GM19452 (cell line): ENCODE data around the gene DUSP1.

Experiments
- ATAC-seq: cut with Tn5 transposase; IDR thresholded peaks from one replicate; pipeline ENCODE4 v1.9.1; 2021; ENCODE audit not compliant: unreplicated experiment

DUSP1 gene

DNA sequence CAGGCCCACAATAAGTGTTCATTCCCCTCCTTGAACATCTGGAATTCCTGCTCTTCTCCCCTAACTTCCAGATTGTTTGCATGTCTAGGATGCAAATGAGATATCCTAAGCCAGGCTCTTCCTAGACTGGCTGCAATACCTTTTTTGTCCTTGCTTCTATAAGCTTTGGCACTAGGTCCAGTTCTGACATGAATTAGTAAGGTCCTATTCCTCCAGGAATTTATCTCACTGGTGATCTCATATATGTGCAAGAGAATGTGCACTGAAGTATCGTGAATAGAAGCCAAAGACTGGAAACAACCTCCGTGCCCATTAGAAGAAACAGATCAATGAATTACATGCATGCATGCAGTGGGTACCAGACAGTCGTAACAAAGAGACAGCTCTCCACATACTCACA is 25.2 kb downstream of the DUSP1 start:
- ATAC-seq: no peak

DNA sequence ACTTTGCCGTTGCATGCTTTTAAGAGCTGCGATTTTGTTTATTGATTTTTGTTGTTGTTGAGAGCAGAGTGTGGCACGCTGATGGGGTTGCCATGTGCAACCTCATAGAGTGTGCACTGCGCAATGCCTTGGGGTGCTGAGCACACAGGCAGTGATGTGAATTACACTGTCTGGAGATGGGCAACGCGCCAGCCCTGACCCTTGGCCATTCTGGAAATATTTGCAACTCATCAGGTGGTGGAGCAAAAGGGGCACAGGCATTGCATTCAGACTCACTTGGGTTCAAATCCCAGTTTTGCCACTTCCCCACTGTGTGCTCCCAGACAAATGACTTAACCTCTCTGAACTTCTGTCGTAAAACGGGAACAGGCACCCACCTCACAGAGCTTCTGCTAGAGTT is 25.6 kb downstream of the DUSP1 start:
- ATAC-seq: no peak

DNA sequence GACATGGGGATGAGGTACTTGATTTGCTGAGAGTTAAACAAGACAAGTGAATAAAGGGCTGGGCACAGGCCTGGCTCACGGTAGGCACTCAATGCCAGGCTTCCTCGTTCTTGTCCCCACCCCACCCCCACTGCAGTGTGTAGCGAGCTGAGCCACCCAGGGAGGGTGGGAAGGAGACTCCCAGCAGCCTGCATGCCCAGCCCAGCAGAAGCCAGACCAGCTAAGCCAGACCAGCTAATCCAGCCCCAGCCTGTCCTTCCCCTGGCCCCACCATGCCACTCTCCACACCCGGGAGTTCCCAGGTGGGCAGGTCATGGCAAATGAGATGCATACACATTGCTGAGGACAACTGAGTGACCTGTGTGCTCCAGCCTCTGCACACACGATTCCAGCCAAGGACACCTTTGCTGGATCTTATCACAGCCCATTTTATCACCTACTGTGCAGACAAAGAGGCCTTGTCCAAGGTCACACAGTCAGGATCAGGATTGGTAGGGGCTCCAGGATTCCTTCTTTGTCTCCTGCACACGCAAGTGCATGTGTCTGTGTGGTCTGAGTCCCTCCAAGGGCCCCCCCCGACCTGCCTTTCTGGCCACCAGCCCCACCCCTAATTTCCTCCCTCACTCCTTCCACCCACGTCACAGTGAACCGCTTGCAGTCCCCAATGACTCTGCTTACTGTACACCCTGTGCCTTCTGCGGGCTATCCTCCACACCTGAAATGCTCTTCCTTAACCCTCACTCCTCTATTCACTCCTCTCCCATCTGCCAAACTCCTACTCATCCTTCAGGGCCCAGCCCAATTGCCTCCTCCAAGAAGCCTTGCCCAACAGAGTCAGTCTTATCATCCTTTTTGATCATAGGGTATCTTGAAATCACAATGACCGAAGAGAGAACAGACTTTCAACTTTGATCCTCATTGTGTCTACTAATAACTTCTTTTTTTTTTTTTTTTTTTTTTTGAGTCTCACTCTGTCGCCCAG is 26.6 kb downstream of the DUSP1 start:
- ATAC-seq: no peak

DNA sequence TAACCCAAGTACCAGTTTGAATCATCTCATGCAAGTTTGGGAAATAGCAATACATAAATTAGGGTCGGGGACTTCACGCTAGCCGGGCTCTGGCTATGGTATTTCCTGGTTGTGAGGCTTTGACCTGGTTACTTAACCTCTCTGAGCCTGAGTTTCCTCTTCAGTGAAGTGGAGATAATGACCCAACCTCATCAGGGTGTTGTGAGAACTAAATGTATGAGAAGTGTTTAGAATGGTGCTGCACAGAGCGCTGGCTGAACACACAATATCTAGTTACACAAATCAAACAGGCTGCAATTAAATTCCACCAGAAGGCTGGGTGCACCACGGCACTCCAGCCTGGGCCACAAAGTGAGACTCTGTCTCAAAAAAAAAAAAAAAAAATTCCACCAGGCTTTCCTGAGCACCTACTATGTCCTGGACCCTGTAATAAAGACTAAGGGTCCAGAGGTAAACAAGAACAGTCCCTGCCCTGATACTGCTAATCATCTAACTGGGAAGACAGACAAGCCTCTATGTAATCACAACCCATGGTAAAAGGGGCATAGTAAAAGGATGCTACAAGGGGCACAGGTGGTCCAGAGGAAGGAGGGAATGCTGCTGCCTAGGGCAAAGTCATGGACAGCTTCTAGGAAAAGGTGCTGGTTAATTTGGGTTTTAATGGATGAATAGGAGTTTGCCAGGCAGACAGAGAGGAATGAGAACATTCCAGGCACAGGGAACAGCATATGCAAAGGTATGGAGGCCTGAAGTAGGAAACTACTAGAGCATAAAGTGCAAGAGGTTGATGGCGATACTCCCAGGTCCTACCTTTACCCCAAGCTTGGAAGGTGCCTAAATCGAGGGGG is 27.7 kb downstream of the DUSP1 start:
- ATAC-seq: no peak

DNA sequence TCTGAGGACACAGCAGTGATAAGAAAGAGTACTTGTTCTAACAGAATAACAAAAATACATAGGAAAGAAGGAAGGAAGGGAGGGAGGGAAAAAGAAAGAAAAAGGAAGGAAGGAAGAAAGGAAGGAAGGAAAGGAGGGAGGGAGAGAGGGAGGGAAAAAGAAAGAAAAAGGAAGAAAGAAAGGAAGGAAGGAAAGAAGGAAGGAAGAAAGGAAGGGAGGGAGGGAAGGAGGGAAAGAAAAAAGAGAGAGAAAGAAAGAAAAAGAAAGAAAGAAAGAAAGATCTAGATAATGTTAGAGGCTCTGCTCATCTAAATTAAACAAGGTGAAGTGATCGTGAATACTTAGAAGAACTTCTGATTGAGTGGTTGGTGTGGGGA is 29.8 kb downstream of the DUSP1 start:
- ATAC-seq: no peak

DNA sequence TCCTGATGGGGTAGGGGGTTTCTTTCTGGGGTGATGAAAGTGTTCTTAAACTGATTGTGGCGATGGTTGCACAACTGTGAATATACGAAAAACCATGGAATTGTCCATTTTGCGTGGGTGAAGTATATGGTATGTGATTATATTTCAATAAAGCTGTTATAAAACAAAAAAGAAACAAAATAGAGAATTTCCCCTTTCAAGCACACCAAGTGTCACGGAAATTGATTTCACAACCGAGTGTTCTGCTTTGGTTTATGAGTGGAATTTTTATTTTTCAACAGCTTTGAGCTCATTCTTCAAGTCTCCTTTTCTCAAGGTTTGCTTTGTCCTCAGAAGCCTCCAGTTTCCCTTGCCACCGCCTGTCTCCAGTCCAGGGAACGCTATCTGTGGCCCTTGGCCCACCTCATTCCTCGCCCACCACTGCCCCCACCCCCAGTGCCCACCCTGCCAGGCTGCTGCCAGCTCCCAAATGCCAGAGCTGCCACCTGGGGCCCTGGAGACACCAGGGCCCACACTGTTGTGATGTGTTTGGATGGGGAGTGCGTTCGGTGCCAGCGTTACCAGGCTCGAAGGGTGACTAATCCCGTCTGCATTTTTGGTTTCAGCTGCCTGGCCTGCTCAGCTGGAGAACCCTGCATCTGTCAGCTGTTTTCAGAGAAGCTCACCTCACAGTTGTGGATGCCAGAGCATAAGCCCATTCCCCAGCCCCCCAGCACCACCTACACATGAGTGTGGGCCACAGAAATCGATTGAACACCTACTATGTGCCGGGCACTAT is 30.4 kb downstream of the DUSP1 start:
- no peak for ATAC-seq

DNA sequence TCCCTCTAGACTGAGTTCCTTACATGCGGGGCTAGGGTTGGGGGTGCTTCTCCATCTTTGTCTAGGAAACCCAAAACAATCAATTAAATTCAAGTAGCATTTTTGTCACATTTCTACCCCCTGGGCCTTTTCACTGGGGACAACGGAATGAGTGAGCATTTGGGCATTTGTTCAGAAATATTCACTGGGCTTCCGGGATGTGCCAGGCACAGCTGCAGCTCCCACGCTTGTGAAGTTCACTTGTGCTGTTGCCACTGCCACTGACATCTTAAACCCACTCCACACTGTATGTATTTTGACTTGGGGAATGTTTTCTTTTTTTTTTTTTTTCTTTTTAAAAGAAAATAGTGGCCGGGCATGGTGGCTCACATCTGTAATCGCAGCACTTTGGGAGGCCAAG is 31.6 kb downstream of the DUSP1 start:
- ATAC-seq: no peak

DNA sequence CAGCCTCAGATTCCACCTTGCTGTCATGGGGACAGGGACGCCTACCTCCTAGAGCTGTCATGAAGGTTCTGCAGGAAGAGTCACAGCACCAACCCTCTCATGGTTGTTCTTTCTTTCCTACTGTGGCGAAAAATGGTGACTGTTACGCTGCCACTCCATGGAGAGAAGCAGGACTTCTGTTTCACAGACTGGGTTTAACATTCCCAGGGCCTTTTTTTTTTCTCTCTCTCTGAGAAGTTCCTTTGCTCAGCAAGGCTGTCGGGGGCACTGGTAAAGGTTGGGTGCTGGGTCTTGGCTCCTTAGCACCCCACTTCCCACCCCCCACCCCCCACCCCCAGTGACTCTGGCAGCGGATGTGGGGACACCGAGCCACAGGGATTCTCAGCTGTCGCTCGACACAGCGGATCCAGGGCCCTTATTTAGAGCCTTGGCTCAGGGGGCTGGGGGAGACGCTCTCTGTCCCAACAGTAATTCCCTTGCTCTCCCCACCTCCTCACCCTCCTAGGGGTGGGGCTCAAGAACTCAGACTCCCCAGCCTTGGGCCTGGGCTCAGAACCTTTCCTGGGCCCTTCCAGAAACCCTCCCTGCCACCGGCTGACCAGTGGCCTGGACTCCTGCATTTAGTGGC is 34.4 kb downstream of the DUSP1 start:
- ATAC-seq: no peak

DNA sequence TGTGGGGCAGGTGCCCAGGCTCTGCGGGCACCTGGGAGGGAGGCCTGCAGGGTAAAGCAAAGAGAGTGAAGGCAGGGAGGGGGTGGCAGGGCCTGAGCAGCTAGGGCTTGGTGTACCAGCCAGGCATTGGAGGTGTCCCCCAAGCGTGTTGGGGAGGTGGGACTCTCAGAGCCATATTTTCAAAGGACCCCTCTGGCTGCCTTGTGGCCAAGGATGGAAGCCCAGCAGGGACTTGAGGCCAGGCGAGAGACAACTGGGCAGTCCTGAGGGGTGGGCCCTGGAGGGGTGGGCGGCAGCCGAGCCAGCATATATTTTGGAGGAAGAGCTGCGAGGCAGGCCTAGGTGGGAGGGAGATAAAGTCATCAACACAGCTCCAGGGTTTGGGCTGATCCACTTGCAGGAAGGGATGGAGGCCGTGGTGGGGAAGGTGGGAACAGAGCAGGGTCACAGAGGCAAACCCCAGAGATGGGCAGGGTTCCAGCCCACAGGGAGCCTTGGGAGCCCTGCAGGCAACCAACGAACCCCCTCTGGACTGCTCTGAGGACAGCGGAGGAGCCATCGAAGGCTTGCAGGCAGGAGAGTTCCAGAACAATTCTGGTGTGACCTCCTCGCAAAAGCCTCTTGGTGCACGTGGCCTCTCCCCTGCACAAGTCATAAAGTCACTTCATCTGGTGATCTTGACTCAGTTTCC is 35.7 kb downstream of the DUSP1 start:
- no peak for ATAC-seq

DNA sequence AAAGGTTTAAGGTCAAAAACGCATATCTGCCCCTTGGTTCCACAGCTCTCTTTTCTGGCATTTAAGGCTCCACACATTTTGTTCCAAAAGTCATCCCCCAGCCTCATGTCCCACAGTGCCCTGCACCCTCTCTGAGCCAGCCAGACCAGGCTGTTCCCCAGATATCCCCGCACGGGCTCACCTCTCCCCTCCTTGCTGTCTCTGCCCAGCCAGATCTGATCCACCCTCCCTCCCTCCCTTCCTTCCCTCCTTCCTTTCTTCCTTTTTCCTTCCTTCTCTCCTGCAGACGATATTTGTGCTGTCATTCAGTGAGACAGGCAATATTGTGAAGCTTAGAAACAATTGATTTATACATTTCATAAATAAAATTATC is 37.0 kb downstream of the DUSP1 start:
- ATAC-seq: no peak

DNA sequence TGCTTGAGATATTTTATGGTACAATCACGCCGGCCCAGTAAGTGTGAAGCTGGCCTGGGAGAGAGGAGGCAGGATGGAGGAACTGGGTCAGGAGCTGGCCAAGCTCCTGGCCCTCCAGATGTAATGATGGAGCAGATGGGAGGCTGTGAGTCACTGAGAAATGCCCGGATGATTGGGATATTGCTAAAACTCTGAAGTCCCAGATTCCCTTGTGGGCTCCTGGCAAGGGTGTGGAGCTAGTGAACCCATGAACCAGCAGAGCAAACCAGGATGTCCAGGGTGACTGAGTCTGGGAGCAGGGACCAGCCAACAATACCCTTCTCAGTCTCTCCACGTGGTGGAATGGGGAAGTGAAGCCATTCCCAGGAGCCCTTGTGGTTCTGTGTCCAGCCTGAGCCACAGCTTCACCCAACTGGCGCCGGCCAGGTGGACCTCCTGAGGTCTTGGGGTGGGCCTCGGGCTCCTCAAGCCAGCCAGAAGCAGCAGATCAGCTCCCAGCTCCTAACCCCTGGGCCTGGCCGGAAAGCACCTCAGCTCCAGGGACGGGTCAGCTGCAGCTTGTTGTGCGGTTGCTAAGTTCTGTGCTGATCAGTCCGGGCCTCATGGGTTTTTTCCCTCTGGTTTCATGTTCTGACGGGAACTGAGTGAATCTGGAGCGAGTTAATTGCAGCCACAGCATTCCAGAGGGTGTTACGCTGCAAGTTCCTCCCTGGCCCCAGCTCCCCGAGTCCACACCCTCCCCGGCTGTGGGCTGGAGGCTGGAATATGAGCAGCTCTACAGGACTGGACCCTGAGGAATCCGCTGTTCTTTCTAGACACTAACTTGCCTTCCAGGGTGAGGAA is 37.6 kb downstream of the DUSP1 start:
- no peak for ATAC-seq

DNA sequence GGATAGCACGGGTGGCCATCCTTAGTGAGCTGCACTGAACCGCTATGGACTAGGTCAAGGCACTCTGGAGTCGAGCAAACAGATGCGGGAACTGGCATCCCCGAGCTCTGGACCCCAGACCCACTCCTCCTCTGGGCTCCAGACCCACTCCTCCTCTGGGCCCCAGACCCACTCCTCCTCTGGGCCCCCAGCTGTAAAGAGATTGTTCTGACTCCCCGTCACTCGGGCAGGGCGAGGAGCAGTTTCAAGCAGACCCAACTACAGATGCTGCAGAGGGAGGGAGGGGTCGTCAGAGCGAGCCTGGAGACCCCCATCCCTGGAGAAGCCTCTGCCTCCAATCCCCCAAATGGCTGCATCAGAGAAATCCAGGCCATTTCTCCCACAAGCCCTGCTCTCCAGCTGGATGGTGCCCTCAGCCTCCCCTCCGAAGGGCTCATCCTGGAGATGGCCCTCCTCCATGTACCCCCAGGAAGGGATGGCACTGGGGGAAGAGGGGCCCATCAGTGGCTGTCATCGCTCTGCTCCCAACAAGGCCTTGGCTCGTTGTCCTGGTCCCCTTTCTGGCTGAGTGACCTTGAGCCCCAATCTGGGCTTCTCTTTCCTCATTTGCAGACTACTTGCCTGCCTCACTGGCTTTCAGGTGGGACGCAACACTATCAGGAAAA is 38.7 kb downstream of the DUSP1 start:
- no peak for ATAC-seq

DNA sequence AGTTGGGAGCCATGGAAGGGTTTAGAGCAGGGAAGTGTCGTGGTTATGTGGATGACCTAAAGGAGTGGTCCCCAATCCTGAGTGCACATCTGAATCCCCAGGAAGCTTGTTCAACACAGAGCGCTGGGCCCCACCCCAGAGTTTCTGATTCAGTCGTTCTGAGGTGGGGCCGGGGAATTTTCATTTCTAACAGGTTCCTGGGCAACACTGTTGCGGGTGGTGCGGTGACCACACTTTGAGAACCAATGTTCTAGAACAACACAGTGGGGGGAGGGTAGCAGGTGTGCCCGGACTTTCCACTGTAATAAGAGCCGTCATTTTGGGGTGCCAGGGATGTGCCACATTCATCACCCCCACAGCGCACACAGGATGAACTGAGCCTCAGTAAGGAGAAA is 39.3 kb downstream of the DUSP1 start:
- ATAC-seq: no peak

DNA sequence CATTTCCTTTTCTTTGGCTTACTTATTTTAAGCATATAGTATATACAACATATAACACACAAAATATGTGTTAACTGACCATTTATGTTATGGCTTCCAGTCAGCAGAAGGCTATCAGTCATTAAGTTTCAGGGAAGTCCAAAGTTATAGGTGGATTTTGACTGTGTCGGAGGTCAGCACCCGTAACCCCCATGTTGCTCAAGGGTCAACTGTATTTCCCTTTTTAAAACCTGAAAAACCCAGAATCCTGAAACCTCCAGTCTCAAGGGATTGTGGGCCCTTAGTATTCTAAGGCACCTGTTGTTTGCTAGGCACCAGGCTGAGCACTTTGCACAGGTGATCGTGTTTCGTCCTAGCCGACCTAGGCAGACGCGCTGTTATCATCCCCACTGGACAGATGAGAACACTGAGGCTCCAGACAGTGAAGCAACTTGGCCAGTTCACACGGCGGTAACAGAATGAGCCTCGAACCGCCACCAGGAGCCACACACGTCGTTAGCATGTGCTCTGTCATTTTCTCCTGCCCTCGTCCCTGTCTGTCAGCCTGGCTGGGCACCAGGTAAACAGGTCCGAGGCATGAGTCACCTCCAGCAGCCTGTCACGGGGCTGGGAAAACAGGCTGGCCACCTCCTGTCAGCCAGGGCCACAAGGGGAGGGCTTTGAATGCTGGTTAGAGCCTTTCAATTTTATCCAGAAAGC is 39.9 kb downstream of the DUSP1 start:
- ATAC-seq: no peak

DNA sequence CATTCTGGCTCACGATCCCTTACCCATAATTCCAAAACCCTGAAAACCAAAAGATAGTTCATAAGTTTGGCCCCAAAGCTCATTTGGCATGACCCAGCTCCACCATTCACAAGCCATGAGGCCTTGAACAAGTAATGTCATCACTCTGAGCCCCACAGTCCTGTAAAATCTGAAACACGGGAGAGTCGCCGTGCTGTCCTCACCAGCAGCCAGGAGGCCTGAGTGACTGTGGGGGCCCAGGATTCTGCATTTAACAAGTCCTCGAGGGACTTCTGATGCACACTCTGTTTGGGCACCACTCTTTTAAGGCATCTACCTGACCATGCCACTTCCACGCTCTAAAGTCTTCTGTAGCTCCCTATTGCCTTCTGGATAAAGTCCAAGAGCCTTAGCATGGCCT is 40.8 kb downstream of the DUSP1 start:
- ATAC-seq: no peak

DNA sequence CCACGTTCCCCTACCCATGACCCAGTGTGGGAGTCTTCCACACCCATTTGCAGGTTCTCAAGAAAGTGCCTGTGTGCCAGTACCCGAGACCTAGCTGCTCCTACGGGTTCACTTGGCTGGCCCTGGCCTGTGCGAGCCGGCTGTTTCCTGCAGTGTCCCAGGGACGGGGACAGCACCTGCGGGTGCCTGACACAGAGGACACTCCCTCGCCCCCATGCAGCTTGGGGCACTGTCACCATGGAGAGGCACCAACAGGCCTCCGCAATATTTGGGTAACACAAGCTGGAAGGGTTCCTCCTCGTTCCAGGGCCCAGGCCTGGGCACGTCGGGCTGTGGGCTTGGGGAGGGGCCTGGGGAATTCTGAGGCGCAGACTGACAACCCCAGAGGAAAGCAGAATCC is 41.4 kb downstream of the DUSP1 start:
- ATAC-seq: no peak

DNA sequence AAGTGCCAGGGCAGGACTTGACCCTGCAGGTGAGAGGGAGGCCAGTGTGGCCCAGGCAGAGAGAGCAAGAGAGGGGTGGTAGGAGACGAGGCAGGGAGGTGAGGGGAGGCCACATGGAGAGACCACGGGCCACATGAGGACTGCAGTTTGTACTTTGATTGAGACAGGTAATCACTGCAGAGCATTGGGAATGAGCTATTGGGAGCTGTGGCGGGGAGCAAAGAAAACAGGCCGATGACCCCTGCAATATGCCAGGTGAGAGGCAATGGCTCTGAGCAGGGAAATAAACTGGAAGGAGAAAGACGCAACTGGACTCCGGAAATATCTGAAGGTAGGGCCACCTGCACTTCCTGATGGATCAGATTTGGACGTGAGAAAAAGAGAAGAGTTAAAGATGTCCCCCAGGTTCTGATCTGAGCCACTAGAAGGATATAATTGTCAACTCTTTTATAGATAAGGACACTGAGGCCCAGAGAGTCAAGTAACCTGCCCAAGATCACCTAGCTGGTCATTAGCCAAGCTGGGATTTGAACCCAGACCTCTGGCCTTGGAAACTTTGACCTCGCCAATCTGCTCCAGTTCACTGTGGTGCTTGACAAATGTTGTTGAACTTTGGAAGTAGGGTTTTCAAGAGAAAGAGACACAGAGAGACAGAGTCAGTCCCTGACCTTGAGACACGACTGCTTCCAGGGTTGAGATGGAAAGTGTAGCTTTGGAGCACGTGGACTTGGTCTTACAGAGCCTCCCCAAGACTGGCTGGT is 42.3 kb downstream of the DUSP1 start:
- ATAC-seq: no peak

DNA sequence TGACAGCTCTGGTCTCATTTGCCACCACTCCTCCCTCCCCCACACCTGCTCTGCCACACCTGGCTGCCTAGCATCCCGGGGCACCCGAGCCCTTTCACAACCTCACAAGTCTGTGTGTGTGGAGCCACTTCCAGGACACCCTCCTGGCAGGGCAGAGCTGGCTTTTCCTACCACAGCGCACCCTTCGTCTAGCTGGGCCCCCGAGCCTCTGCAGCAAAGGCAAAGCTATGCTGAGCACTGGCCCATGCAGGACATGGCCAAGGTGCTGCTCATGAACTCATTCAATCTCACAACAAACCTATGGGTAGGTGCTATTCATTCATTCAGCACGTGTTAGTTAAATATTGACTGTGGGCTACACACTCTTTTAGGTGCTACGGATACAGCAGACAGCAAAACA is 43.4 kb downstream of the DUSP1 start:
- no peak for ATAC-seq
